Tibial nerve (tissue), 4 donors: ENCODE data around the gene LAMB3.

ENCODE experiments used
- EP300 ChIP-seq, 2 donors: sonication (generic); formaldehyde crosslinking; IDR thresholded peaks; one replicate each; pipeline ENCODE4 v1.6.1; 2017; ENCODE audit warnings: antibody characterized with exemption in 2 of 2, mild to moderate bottlenecking in 1 of 2
- TF ChIP-seq, protein P1 (sequence below), 5 experiments: fragments of 200-600 bp in 3 of 5; fragments of 450-650 bp in 2 of 5; sonication (generic) in 3 of 5; IDR thresholded peaks; one replicate each; pipeline ENCODE4 v1.5.1; 2016 to 2019; ENCODE audit warnings: antibody characterized with exemption in 5 of 5, mild to moderate bottlenecking in 3 of 5, moderate library complexity in 2 of 5

DNA sequence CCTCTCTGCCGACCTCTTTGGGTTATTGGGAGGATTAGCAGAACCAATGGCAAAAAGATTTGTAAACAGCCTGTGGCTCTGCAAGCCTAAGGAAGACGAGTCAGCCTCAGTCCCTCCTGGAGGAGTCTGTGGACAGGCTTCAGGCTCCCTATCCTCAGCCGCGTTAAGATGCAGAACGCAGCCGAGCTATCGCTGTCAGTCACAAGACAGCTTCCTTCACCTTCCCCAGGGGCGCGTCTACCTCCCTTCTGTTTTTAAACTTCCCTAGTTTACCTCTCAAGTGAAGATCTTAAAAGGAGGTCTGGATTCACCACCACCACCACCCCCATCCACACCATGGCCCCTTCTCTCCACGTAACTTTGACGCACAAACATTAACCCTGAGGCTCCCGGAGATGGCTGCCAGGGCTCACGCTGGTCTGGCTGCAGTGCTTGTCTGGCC lies 68.0 kb downstream of the LAMB3 start:
- no peak for TF ChIP-seq EP300 (IDR thresholded peaks at IDR 0.05)
- TF ChIP-seq, protein P1, sequence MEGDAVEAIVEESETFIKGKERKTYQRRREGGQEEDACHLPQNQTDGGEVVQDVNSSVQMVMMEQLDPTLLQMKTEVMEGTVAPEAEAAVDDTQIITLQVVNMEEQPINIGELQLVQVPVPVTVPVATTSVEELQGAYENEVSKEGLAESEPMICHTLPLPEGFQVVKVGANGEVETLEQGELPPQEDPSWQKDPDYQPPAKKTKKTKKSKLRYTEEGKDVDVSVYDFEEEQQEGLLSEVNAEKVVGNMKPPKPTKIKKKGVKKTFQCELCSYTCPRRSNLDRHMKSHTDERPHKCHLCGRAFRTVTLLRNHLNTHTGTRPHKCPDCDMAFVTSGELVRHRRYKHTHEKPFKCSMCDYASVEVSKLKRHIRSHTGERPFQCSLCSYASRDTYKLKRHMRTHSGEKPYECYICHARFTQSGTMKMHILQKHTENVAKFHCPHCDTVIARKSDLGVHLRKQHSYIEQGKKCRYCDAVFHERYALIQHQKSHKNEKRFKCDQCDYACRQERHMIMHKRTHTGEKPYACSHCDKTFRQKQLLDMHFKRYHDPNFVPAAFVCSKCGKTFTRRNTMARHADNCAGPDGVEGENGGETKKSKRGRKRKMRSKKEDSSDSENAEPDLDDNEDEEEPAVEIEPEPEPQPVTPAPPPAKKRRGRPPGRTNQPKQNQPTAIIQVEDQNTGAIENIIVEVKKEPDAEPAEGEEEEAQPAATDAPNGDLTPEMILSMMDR (IDR thresholded peaks at IDR 0.05) = no peak
